Smooth muscle cell (in vitro differentiated cells): ENCODE data around the gene SLC2A5. TPM values are rescaled to one million over a fixed set of nuclear protein-coding genes. Genes with fewer than 3 reads are reported as not detected.
"Not testable (repeated sequence)": the region's sequence is repeated elsewhere in the genome, so short reads cannot be mapped to it uniquely, and the experiment has no call there.

Experiments used
- DNase-seq: peaks from one replicate; lab custom pipeline; 2025; ENCODE audit not compliant: unreplicated experiment; lab: John Stamatoyannopoulos, UW
- H2AFZ ChIP-seq: fragments of 200-600 bp; sonication (generic); 2 replicates; pipeline ENCODE4 v1.6.0; 2016; ENCODE audit warnings: antibody characterized with exemption, low read depth, mild to moderate bottlenecking
- H3F3A ChIP-seq: fragments of 200-600 bp; sonication (generic); 2 replicates; pipeline ENCODE4 v1.6.0; 2017; ENCODE audit warnings: antibody characterized with exemption, low read depth
- H3K27ac ChIP-seq: fragments of 200-600 bp; sonication (generic); 2 replicates; pipeline ENCODE4 v1.5.1; 2016; ENCODE audit warnings: low read depth, mild to moderate bottlenecking
- H3K27me3 ChIP-seq: fragments of 200-600 bp; sonication (generic); 2 replicates; pipeline ENCODE4 v1.6.1; 2016; ENCODE audit warnings: low read depth, mild to moderate bottlenecking
- H3K36me3 ChIP-seq: fragments of 200-600 bp; sonication (generic); 2 replicates; pipeline ENCODE4 v1.5.1; 2016; ENCODE audit warnings: low read depth
- H3K4me1 ChIP-seq: fragments of 200-600 bp; sonication (generic); 2 replicates; pipeline ENCODE4 v1.5.1; 2016; ENCODE audit warnings: low read depth
- H3K4me2 ChIP-seq: fragments of 200-600 bp; sonication (generic); 2 replicates; pipeline ENCODE4 v1.6.0; 2016; ENCODE audit warnings: mild to moderate bottlenecking
- H3K4me3 ChIP-seq: fragments of 200-600 bp; sonication (generic); 2 replicates; pipeline ENCODE4 v1.5.1; 2016; ENCODE audit warnings: mild to moderate bottlenecking
- H3K79me2 ChIP-seq: fragments of 200-600 bp; sonication (generic); 2 replicates; pipeline ENCODE4 v1.6.0; 2016; ENCODE audit warnings: low read depth, mild to moderate bottlenecking
- H3K9ac ChIP-seq: fragments of 200-600 bp; sonication (generic); 2 replicates; pipeline ENCODE4 v1.6.0; 2016; ENCODE audit warnings: low read depth
- H3K9me3 ChIP-seq: fragments of 200-600 bp; sonication (generic); replicated peaks from 2 replicates; pipeline ENCODE4 v1.5.1; 2016; ENCODE audit warnings: low read depth
- H4K20me1 ChIP-seq: fragments of 200-600 bp; sonication (generic); 2 replicates; pipeline ENCODE4 v1.6.0; 2016; ENCODE audit warnings: low read depth
- CTCF ChIP-seq: fragments of 200-600 bp; sonication (generic); IDR thresholded peaks from 2 replicates; pipeline ENCODE4 v1.5.1; 2017; ENCODE audit warnings: borderline replicate concordance, mild to moderate bottlenecking, antibody characterized with exemption; ENCODE audit not compliant: insufficient read depth, poor library complexity, severe bottlenecking
- WGBS: methylation state at CpG from one replicate; pipeline ENCODE4 v1.1.7; 2016; ENCODE audit warnings: low lambda C conversion rate; 5-methylcytosine and 5-hydroxymethylcytosine counted together
- polyA plus RNA-seq: library from polyadenylated mRNA; unstranded; fragments of >200 nt; fragmentation: Nextera tagmentation; extraction: Ambion mirVana; gene quantifications from 2 replicates; pipeline ENCODE4 v1.2.1, GENCODE V29; 2016
- total RNA-seq: library from RNA; depleted of rRNA; stranded (reverse); fragments of >200 nt; gene quantifications from 2 replicates; pipeline ENCODE4 v1.2.3, GENCODE V29; 2014

Gene SLC2A5
- total and polyA plus RNA-seq, 2 experiments from 2014 or later: 0.04 TPM; not detected in 1

DNA sequence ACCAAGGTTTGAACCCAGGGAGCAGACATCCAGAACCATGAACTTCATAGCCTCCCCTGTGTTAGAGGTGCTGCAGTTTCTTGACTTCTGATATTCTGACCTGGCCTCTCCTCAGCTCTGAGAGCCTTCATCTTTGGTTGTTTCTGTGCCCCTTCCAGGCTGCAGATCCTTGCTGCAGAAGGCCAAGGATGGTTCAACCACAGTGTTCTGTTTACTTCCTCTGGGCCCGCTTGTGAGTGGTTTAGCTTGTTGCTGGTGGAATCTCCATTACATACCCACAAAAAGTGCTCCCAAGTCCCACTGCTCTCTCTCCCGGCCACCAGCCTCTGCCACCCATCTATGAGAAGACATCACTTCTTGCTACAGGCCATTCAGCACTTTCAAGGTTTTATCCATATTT is 34.2 kb downstream of the SLC2A5 start:
- H3K4me1 ChIP-seq: no peaks in the 10 kb centered on the region
- 100% methylated on average over 2 of the region's 2 CpGs for WGBS

DNA sequence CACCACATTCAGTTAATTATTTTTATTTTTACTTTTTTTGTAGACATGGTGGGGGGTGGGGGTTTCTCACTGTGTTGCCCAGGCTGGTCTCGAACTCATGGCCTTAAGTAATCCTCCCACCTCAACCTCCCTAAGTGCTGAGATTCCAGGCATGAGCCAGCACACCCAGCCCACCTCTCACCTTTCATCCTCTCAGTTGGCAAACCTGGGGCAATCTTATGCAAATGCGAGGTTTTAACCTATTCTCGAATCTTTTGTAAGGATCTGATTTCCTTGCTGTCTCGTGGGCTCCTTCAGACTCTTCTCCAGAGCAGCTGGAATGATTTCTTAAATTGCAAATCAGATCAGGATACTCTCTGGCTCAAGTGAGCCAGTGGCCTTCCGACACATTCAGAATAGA is 36.1 kb downstream of the SLC2A5 start:
- Histone ChIP-seq H4K20me1 (no peaks in the 10 kb centered on the region), H3K9me3 (no peaks in the 10 kb centered on the region), H2AFZ (no peak overlapping the region), H3F3A (no peaks in the 10 kb centered on the region), H3K27ac (no peak overlapping the region), H3K4me3 (no peak overlapping the region), H3K4me2 (no peak overlapping the region), H3K36me3 (no peaks in the 10 kb centered on the region), H3K79me2 (no peaks in the 10 kb centered on the region), H3K4me1 (no peaks in the 10 kb centered on the region), H3K9ac (no peak overlapping the region), H3K27me3 (no peaks in the 10 kb centered on the region)
- TF ChIP-seq CTCF: no peak
- 63% methylated on average over 5 of the region's 5 CpGs for WGBS
- DNase-seq: no peak

More for the DNA sequence above, 34.2 kb downstream of the SLC2A5 start:
- TF ChIP-seq CTCF: no peak
- no peaks in the 10 kb centered on the region for H3K27me3 ChIP-seq
- H3K9ac ChIP-seq: no peak overlapping the region
- H4K20me1 ChIP-seq: no peaks in the 10 kb centered on the region
- H3K4me3 ChIP-seq: no peak overlapping the region
- H3K27ac ChIP-seq: no peak overlapping the region
- no peaks in the 10 kb centered on the region for H3K9me3 ChIP-seq
- H3K36me3 ChIP-seq: no peaks in the 10 kb centered on the region
- no peaks in the 10 kb centered on the region for H3F3A ChIP-seq
- H3K79me2 ChIP-seq: no peaks in the 10 kb centered on the region
- no peak overlapping the region for H3K4me2 ChIP-seq
- DNase-seq: no peak
- no peak overlapping the region for H2AFZ ChIP-seq

GRCh38 chr1:9031484-9032259 is 37.8 kb downstream of the SLC2A5 start:
- Histone ChIP-seq H3K4me3 (no peak overlapping the region), H3K4me1 (no peaks in the 10 kb centered on the region), H3K79me2 (no peaks in the 10 kb centered on the region), H3F3A (no peaks in the 10 kb centered on the region), H3K27me3 (no peaks in the 10 kb centered on the region), H3K27ac (no peak overlapping the region), H3K4me2 (no peak overlapping the region), H2AFZ (no peak overlapping the region), H3K36me3 (no peaks in the 10 kb centered on the region), H4K20me1 (no peaks in the 10 kb centered on the region), H3K9ac (no peak overlapping the region), H3K9me3 (no peaks in the 10 kb centered on the region)
- DNase-seq: no peak
- WGBS: 86% methylated on average over 12 of the region's 12 CpGs
- TF ChIP-seq CTCF: no peak

- not testable (repeated sequence) for DNase-seq, H3K4me3 ChIP-seq, H3K4me2 ChIP-seq, H3K27me3 ChIP-seq, H2AFZ ChIP-seq, H3K36me3 ChIP-seq, H3K27ac ChIP-seq, H3K4me1 ChIP-seq, H3K9ac ChIP-seq, H4K20me1 ChIP-seq, H3K9me3 ChIP-seq, H3K79me2 ChIP-seq, H3F3A ChIP-seq
- WGBS: 82% methylated on average over 4 of the region's 4 CpGs
Observed at GRCh38 chr1:9031077-9031476, 38.4 kb downstream of the SLC2A5 start.
